WTC11 (cell line): Measurements from ENCODE around the gene TMTC2. TPM values are rescaled to one million over a fixed set of nuclear protein-coding genes. Genes with fewer than 3 reads are reported as not detected.

Source experiments
- ATAC-seq: fragments of 200-7000 bp; cut with Tn5 transposase; 2 replicates; pipeline ENCODE4 v1.10.0; 2021; ENCODE audit warnings: mild to moderate bottlenecking, moderate library complexity
- CTCF ChIA-PET: fragments of 300-600 bp; sonication (Branson Sonifier 250); formaldehyde crosslinking; loops from one replicate; lab custom pipeline; 2021; ENCODE audit warnings: antibody characterized with exemption; lab: Charles Lee
- POLR2A ChIA-PET: fragments of 350-600 bp; sonication (Branson Sonifier 250); formaldehyde crosslinking; loops from one replicate; lab custom pipeline; 2021; ENCODE audit warnings: antibody characterized with exemption; lab: Charles Lee
- DNase-seq: peaks from one replicate; pipeline ENCODE4 v3.0.0; 2021; ENCODE audit warnings: low spot score
- H3K27ac Mint-ChIP-seq: 2 replicates; pipeline ENCODE4 v1.8.0; 2021; ENCODE audit warnings: mixed read lengths
- H3K27me3 Mint-ChIP-seq: 2 replicates; pipeline ENCODE4 v1.8.0; 2021; ENCODE audit warnings: low read depth, mild to moderate bottlenecking, moderate library complexity, mixed read lengths
- H3K36me3 Mint-ChIP-seq: 2 replicates; pipeline ENCODE4 v1.8.0; 2021; ENCODE audit warnings: mixed read lengths
- H3K4me1 Mint-ChIP-seq: 2 replicates; pipeline ENCODE4 v1.8.0; 2022; ENCODE audit warnings: mixed read lengths
- H3K4me3 Mint-ChIP-seq: 2 replicates; pipeline ENCODE4 v1.8.0; 2021; ENCODE audit warnings: mild to moderate bottlenecking, moderate library complexity, mixed read lengths
- H3K9me3 Mint-ChIP-seq: 2 replicates; pipeline ENCODE4 v1.8.0; 2021; ENCODE audit warnings: mixed read lengths
- ELF4 ChIP-seq: sonication (generic); formaldehyde crosslinking; IDR thresholded peaks from 2 replicates; pipeline ENCODE4 v1.8.1; 2022; ENCODE audit warnings: low read depth, mild to moderate bottlenecking, moderate library complexity, missing genetic modification reagents
- HMGA2 ChIP-seq: fragments of 250-450 bp; sonication (Bioruptor Pico); IDR thresholded peaks from 2 replicates; pipeline ENCODE4 v1.4.0; 2021; ENCODE audit warnings: mild to moderate bottlenecking, moderate library complexity
- IRF2 ChIP-seq: sonication (generic); formaldehyde crosslinking; IDR thresholded peaks from 2 replicates; pipeline ENCODE4 v1.8.0; 2022; ENCODE audit warnings: low read depth, missing genetic modification reagents, borderline replicate concordance
- JUN ChIP-seq: sonication (generic); formaldehyde crosslinking; IDR thresholded peaks from 2 replicates; pipeline ENCODE4 v1.8.0; 2023; ENCODE audit warnings: mild to moderate bottlenecking, missing genetic modification reagents
- MXD4 ChIP-seq: fragments of 250-450 bp; sonication (Bioruptor Pico); IDR thresholded peaks from 2 replicates; pipeline ENCODE4 v1.8.0; 2021; ENCODE audit warnings: mild to moderate bottlenecking, moderate library complexity, borderline replicate concordance
- MYBL2 ChIP-seq: sonication (generic); formaldehyde crosslinking; IDR thresholded peaks from 2 replicates; pipeline ENCODE4 v1.8.1; 2023; ENCODE audit warnings: mild to moderate bottlenecking, moderate library complexity, missing genetic modification reagents
- NFATC4 ChIP-seq: fragments of 250-450 bp; sonication (Bioruptor Pico); IDR thresholded peaks from 2 replicates; pipeline ENCODE4 v1.9.0; 2021; ENCODE audit warnings: mild to moderate bottlenecking
- NFE2L1 ChIP-seq: sonication (generic); formaldehyde crosslinking; IDR thresholded peaks from 2 replicates; pipeline ENCODE4 v1.8.1; 2023; ENCODE audit warnings: missing genetic modification reagents
- NR2C2 ChIP-seq: sonication (generic); formaldehyde crosslinking; IDR thresholded peaks from 2 replicates; pipeline ENCODE4 v1.8.0; 2022; ENCODE audit warnings: mild to moderate bottlenecking, missing genetic modification reagents
- OVOL2 ChIP-seq: fragments of 250-450 bp; sonication (Bioruptor Pico); IDR thresholded peaks from 2 replicates; pipeline ENCODE4 v1.9.0; 2021; ENCODE audit warnings: mild to moderate bottlenecking, borderline replicate concordance
- RORB ChIP-seq: fragments of 250-450 bp; sonication (Bioruptor Pico); IDR thresholded peaks from 2 replicates; pipeline ENCODE4 v1.9.0; 2021; ENCODE audit warnings: mild to moderate bottlenecking
- SMAD4 ChIP-seq: sonication (generic); formaldehyde crosslinking; IDR thresholded peaks from 2 replicates; pipeline ENCODE4 v1.8.0; 2022; ENCODE audit warnings: mild to moderate bottlenecking, missing genetic modification reagents
- SOX15 ChIP-seq: fragments of 250-450 bp; sonication (Bioruptor Pico); IDR thresholded peaks from 2 replicates; pipeline ENCODE4 v1.9.0; 2021; ENCODE audit warnings: mild to moderate bottlenecking
- ZBTB21 ChIP-seq: sonication (generic); formaldehyde crosslinking; IDR thresholded peaks from 2 replicates; pipeline ENCODE4 v1.8.1; 2023; ENCODE audit warnings: mild to moderate bottlenecking, missing genetic modification reagents, borderline replicate concordance
- ZNF423 ChIP-seq: fragments of 250-450 bp; sonication (Bioruptor Pico); IDR thresholded peaks from 2 replicates; pipeline ENCODE4 v2.1.2; 2022; ENCODE audit warnings: mild to moderate bottlenecking, moderate library complexity
- total RNA-seq: library from RNA; stranded (reverse); gene quantifications from 3 replicates; pipeline ENCODE4 v1.2.3, GENCODE V29; 2021
- TF ChIP-seq, protein P1 (sequence below): sonication (generic); formaldehyde crosslinking; IDR thresholded peaks from 2 replicates; pipeline ENCODE4 v1.8.1; 2023; ENCODE audit warnings: mild to moderate bottlenecking, moderate library complexity, missing genetic modification reagents
- TF ChIP-seq, protein P2 (sequence below): sonication (generic); formaldehyde crosslinking; IDR thresholded peaks from 2 replicates; pipeline ENCODE4 v1.8.0; 2022; ENCODE audit warnings: mild to moderate bottlenecking, missing genetic modification reagents
- TF ChIP-seq, protein P3 (sequence below): fragments of 250-450 bp; sonication (Bioruptor Pico); IDR thresholded peaks from 2 replicates; pipeline ENCODE4 v1.9.0; 2021; ENCODE audit warnings: moderate library complexity, mild to moderate bottlenecking, inconsistent platforms, borderline replicate concordance
- TF ChIP-seq, protein P4 (sequence below): fragments of 200-600 bp; IDR thresholded peaks from 2 replicates; pipeline ENCODE4 v1.8.0; 2022; ENCODE audit warnings: antibody characterized with exemption
- TF ChIP-seq, protein P5 (sequence below): sonication (generic); formaldehyde crosslinking; IDR thresholded peaks from 2 replicates; pipeline ENCODE4 v1.8.0; 2023; ENCODE audit warnings: missing genetic modification reagents
- TF ChIP-seq, protein P6 (sequence below): fragments of 250-450 bp; sonication (Bioruptor Pico); IDR thresholded peaks from 2 replicates; pipeline ENCODE4 v1.9.0; 2021; ENCODE audit warnings: mild to moderate bottlenecking, borderline replicate concordance
- TF ChIP-seq, protein P7 (sequence below): sonication (generic); formaldehyde crosslinking; IDR thresholded peaks from 2 replicates; pipeline ENCODE4 v1.8.1; 2023; ENCODE audit warnings: mild to moderate bottlenecking, missing genetic modification reagents, moderate library complexity

Gene TMTC2
- total RNA-seq, 1 experiment from 2014 or later = 6.4 TPM

DNA sequence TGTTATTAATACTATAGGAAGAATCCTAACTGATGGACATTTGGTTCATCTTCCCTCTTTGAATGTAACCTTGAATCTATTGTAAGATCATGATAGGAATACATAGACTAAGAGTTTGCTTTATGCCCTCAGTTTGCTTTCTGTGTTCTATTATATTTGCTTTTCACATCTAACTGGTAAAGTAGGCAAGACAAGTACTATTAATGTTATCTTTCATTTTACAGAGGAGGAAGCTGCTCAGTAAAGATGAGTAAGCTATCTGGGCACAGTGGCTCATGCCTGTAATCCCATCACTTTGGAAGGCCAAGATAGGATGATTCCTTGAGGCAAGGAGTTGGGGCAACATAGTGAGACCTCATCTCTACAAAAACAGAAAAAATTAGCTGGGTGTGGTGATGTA is 103.0 kb downstream of the TMTC2 start:
- peaks cover 29% of the 10 kb centered on the region for H3K4me1 Mint-ChIP-seq
- CTCF ChIA-PET = no interaction called here
- H3K27me3 Mint-ChIP-seq = no peaks in the 10 kb centered on the region
- DNase-seq (no peak), ATAC-seq (no peak)
- no peak overlapping the region for H3K4me3 Mint-ChIP-seq
- H3K27ac Mint-ChIP-seq = no peak overlapping the region
- no peaks in the 10 kb centered on the region for H3K36me3 Mint-ChIP-seq
- POLR2A ChIA-PET = no interaction called here
- no peaks in the 10 kb centered on the region for H3K9me3 Mint-ChIP-seq
- TF ChIP-seq RORB (CRISPR knock-in tag) (no peak), MXD4 (no peak), ZNF423 (CRISPR knock-in tag) (no peak), HMGA2 (CRISPR knock-in tag) (no peak), JUN (CRISPR knock-in tag) (no peak), ELF4 (CRISPR knock-in tag) (no peak), SOX15 (no peak), NFE2L1 (CRISPR knock-in tag) (no peak), NFATC4 (CRISPR knock-in tag) (no peak), SMAD4 (CRISPR knock-in tag) (no peak), OVOL2 (CRISPR knock-in tag) (no peak)
- TF ChIP-seq, protein P1, sequence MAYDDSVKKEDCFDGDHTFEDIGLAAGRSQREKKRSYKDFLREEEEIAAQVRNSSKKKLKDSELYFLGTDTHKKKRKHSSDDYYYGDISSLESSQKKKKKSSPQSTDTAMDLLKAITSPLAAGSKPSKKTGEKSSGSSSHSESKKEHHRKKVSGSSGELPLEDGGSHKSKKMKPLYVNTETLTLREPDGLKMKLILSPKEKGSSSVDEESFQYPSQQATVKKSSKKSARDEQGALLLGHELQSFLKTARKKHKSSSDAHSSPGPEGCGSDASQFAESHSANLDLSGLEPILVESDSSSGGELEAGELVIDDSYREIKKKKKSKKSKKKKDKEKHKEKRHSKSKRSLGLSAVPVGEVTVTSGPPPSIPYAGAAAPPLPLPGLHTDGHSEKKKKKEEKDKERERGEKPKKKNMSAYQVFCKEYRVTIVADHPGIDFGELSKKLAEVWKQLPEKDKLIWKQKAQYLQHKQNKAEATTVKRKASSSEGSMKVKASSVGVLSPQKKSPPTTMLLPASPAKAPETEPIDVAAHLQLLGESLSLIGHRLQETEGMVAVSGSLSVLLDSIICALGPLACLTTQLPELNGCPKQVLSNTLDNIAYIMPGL (CRISPR knock-in tag) = no peak
- TF ChIP-seq, protein P2, sequence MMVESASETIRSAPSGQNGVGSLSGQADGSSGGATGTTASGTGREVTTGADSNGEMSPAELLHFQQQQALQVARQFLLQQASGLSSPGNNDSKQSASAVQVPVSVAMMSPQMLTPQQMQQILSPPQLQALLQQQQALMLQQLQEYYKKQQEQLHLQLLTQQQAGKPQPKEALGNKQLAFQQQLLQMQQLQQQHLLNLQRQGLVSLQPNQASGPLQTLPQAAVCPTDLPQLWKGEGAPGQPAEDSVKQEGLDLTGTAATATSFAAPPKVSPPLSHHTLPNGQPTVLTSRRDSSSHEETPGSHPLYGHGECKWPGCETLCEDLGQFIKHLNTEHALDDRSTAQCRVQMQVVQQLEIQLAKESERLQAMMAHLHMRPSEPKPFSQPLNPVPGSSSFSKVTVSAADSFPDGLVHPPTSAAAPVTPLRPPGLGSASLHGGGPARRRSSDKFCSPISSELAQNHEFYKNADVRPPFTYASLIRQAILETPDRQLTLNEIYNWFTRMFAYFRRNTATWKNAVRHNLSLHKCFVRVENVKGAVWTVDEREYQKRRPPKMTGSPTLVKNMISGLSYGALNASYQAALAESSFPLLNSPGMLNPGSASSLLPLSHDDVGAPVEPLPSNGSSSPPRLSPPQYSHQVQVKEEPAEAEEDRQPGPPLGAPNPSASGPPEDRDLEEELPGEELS (CRISPR knock-in tag) = no peak
- TF ChIP-seq, protein P3, sequence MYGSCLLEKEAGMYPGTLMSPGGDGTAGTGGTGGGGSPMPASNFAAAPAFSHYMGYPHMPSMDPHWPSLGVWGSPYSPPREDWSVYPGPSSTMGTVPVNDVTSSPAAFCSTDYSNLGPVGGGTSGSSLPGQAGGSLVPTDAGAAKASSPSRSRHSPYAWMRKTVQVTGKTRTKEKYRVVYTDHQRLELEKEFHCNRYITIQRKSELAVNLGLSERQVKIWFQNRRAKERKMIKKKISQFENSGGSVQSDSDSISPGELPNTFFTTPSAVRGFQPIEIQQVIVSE = no peak

DNA sequence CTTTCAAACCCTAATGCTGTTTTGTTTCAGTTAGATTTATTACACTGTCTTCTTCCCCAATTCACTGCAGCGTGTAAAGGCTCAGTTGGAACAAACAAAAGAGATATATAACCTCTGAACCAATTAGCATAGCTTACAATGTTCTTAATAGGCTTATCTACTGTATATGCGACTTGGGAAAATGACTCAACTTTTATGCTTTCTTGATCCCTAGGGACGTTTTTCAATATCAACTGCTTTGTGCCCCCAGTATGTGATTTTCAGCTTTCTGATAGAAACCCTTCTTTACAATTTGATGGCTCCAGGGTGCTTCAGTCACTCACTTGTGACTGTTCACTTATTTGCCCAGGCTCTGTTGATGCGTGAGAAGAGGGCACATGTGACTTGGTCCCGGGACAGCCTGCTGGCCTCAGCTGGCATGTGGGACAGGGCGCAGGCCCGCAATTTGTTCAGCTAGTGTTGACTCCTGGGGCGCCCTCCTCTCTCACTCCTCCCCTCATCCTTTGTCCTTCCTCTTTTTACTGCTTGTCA is 107.1 kb downstream of the TMTC2 start:
- no peaks in the 10 kb centered on the region for H3K27me3 Mint-ChIP-seq
- no peaks in the 10 kb centered on the region for H3K36me3 Mint-ChIP-seq
- ATAC-seq (peak; percentile 97), DNase-seq (peak; percentile 23)
- ChIA-PET CTCF (interaction anchor here (1.6 kb wide), 1 partner anchor 39 kb away, joined by 3 read pairs; no protein-coding TSS in a partner anchor), POLR2A (no interaction called here)
- peaks cover 15% of the 10 kb centered on the region for H3K4me1 Mint-ChIP-seq
- H3K4me3 Mint-ChIP-seq = no peak overlapping the region
- no peak overlapping the region for H3K27ac Mint-ChIP-seq
- no peaks in the 10 kb centered on the region for H3K9me3 Mint-ChIP-seq
- TF ChIP-seq, protein P4, sequence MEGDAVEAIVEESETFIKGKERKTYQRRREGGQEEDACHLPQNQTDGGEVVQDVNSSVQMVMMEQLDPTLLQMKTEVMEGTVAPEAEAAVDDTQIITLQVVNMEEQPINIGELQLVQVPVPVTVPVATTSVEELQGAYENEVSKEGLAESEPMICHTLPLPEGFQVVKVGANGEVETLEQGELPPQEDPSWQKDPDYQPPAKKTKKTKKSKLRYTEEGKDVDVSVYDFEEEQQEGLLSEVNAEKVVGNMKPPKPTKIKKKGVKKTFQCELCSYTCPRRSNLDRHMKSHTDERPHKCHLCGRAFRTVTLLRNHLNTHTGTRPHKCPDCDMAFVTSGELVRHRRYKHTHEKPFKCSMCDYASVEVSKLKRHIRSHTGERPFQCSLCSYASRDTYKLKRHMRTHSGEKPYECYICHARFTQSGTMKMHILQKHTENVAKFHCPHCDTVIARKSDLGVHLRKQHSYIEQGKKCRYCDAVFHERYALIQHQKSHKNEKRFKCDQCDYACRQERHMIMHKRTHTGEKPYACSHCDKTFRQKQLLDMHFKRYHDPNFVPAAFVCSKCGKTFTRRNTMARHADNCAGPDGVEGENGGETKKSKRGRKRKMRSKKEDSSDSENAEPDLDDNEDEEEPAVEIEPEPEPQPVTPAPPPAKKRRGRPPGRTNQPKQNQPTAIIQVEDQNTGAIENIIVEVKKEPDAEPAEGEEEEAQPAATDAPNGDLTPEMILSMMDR = no peak
- TF ChIP-seq ZBTB21 (CRISPR knock-in tag) (no peak), NR2C2 (CRISPR knock-in tag) (no peak), MYBL2 (CRISPR knock-in tag) (no peak), SMAD4 (CRISPR knock-in tag) (no peak), ELF4 (CRISPR knock-in tag) (no peak), IRF2 (CRISPR knock-in tag) (no peak)
- TF ChIP-seq, protein P5, sequence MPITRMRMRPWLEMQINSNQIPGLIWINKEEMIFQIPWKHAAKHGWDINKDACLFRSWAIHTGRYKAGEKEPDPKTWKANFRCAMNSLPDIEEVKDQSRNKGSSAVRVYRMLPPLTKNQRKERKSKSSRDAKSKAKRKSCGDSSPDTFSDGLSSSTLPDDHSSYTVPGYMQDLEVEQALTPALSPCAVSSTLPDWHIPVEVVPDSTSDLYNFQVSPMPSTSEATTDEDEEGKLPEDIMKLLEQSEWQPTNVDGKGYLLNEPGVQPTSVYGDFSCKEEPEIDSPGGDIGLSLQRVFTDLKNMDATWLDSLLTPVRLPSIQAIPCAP = no peak
- TF ChIP-seq, protein P6, sequence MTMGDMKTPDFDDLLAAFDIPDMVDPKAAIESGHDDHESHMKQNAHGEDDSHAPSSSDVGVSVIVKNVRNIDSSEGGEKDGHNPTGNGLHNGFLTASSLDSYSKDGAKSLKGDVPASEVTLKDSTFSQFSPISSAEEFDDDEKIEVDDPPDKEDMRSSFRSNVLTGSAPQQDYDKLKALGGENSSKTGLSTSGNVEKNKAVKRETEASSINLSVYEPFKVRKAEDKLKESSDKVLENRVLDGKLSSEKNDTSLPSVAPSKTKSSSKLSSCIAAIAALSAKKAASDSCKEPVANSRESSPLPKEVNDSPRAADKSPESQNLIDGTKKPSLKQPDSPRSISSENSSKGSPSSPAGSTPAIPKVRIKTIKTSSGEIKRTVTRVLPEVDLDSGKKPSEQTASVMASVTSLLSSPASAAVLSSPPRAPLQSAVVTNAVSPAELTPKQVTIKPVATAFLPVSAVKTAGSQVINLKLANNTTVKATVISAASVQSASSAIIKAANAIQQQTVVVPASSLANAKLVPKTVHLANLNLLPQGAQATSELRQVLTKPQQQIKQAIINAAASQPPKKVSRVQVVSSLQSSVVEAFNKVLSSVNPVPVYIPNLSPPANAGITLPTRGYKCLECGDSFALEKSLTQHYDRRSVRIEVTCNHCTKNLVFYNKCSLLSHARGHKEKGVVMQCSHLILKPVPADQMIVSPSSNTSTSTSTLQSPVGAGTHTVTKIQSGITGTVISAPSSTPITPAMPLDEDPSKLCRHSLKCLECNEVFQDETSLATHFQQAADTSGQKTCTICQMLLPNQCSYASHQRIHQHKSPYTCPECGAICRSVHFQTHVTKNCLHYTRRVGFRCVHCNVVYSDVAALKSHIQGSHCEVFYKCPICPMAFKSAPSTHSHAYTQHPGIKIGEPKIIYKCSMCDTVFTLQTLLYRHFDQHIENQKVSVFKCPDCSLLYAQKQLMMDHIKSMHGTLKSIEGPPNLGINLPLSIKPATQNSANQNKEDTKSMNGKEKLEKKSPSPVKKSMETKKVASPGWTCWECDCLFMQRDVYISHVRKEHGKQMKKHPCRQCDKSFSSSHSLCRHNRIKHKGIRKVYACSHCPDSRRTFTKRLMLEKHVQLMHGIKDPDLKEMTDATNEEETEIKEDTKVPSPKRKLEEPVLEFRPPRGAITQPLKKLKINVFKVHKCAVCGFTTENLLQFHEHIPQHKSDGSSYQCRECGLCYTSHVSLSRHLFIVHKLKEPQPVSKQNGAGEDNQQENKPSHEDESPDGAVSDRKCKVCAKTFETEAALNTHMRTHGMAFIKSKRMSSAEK (CRISPR knock-in tag) = no peak
- TF ChIP-seq, protein P1 (CRISPR knock-in tag) = no peak
- TF ChIP-seq, protein P7, sequence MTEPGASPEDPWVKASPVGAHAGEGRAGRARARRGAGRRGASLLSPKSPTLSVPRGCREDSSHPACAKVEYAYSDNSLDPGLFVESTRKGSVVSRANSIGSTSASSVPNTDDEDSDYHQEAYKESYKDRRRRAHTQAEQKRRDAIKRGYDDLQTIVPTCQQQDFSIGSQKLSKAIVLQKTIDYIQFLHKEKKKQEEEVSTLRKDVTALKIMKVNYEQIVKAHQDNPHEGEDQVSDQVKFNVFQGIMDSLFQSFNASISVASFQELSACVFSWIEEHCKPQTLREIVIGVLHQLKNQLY = no peak
